ENCODE measurements around the gene HADHA. TPM values are rescaled to one million over a fixed set of nuclear protein-coding genes. Genes with fewer than 3 reads are reported as not detected.

Gene HADHA
- total and polyA plus RNA-seq, 5 experiments from 2014 or later = 98.9 to 147 (median 107) TPM

GRCh38 chr2:26177122-26177521, 67.3 kb downstream of the HADHA start:
- peaks cover 28 to 80% (median 34%) of the 10 kb centered on the region in 5 donors for H3K27me3 Mint-ChIP-seq
- peaks cover 14 to 28% (median 19%) of the 10 kb centered on the region in 4 donors for H3K4me1 Mint-ChIP-seq
- H3K36me3 Mint-ChIP-seq = peaks cover 0 to 4% (median 0%) of the 10 kb centered on the region in 3 donors
- peak overlapping the region in 1 of 10 donors; percentile 24 for H3K4me3 Mint-ChIP-seq
- H3K9me3 Mint-ChIP-seq = no peaks in the 10 kb centered on the region
- POLR2A ChIA-PET = no interaction called here
- H3K27ac Mint-ChIP-seq = no peak overlapping the region
- DNase-seq = no peak
- no peak for ATAC-seq

GRCh38 chr2:26176279-26176615, 68.2 kb downstream of the HADHA start:
- Mint-ChIP-seq H3K27me3 (peaks cover 32 to 80% (median 40%) of the 10 kb centered on the region in 5 donors), H3K9me3 (peaks cover 0 to 2% (median 0%) of the 10 kb centered on the region in 9 donors), H3K4me1 (peaks cover 17 to 37% (median 25%) of the 10 kb centered on the region in 4 donors), H3K4me3 (peak overlapping the region in 1 of 10 donors; percentile 50), H3K36me3 (peaks cover 0 to 9% (median 0%) of the 10 kb centered on the region in 3 donors), H3K27ac (no peak overlapping the region)
- ATAC-seq (no peak), DNase-seq (peak in 1 of 10 donors; percentile 10)
- POLR2A ChIA-PET = interaction anchor here (1.4 kb wide), 1 partner anchor 8 kb away, joined by 5 read pairs; no protein-coding TSS in a partner anchor

GRCh38 chr2:26175466-26176278, 68.8 kb downstream of the HADHA start:
- Mint-ChIP-seq H3K27ac (no peak overlapping the region), H3K27me3 (peaks cover 28 to 80% (median 37%) of the 10 kb centered on the region in 5 donors), H3K4me1 (peaks cover 15 to 37% (median 25%) of the 10 kb centered on the region in 4 donors), H3K36me3 (peaks cover 0 to 9% (median 0%) of the 10 kb centered on the region in 3 donors), H3K4me3 (no peak overlapping the region), H3K9me3 (peaks cover 0 to 2% (median 0%) of the 10 kb centered on the region in 9 donors)
- no peak for ATAC-seq
- POLR2A ChIA-PET = interaction anchor here (1.4 kb wide), 1 partner anchor 9 kb away, joined by 5 read pairs; no protein-coding TSS in a partner anchor
- peak in 1 of 10 donors; percentile 17 for DNase-seq

- Mint-ChIP-seq H3K36me3 (peaks cover 0 to 9% (median 0%) of the 10 kb centered on the region in 3 donors), H3K27ac (peak overlapping the region in 3 of 10 donors; percentile 44 to 63 (median 46)), H3K4me3 (peak overlapping the region in 9 of 10 donors; percentile 2 to 86 (median 78)), H3K9me3 (peaks cover 0 to 2% (median 0%) of the 10 kb centered on the region in 9 donors), H3K4me1 (peaks cover 10 to 30% (median 21%) of the 10 kb centered on the region in 4 donors), H3K27me3 (peaks cover 22 to 73% (median 32%) of the 10 kb centered on the region in 5 donors)
- POLR2A ChIA-PET = interaction anchor here (0.6 to 1.4 kb wide), 2 partner anchors 9 to 35 kb away, joined by 3 to 5 read pairs; no protein-coding TSS in a partner anchor
- no peak for ATAC-seq
- DNase-seq = no peak
These were observed 69.6 kb downstream of the HADHA start for GRCh38 chr2:26174691-26175465.

GRCh38 chr2:26173776-26174482, 70.5 kb downstream of the HADHA start:
- DNase-seq (peak in 2 of 10 donors; percentile 14 to 50), ATAC-seq (no peak)
- H3K27ac Mint-ChIP-seq = peak overlapping the region in 1 of 10 donors; percentile 63
- H3K9me3 Mint-ChIP-seq = peaks cover 0 to 2% (median 0%) of the 10 kb centered on the region in 9 donors
- H3K4me1 Mint-ChIP-seq = peaks cover 6 to 22% (median 17%) of the 10 kb centered on the region in 4 donors
- H3K4me3 Mint-ChIP-seq = peak overlapping the region; percentile 55 to 86 (median 76)
- H3K27me3 Mint-ChIP-seq = peaks cover 19 to 63% (median 31%) of the 10 kb centered on the region in 5 donors
- peaks cover 0 to 9% (median 0%) of the 10 kb centered on the region in 3 donors for H3K36me3 Mint-ChIP-seq
- POLR2A ChIA-PET = interaction anchor here (1.7 kb wide), 1 partner anchor 10 kb away, joined by 9 read pairs; no protein-coding TSS in a partner anchor

GRCh38 chr2:26172871-26173775, 71.3 kb downstream of the HADHA start, which contains the start of gene GAREM2:
GAREM2 (plus strand) TSS chr2:26173088; CDS start chr2:26173221, 133 bp downstream.
- H3K36me3 Mint-ChIP-seq = peaks cover 0 to 9% (median 0%) of the 10 kb centered on the region in 3 donors
- peak within 1 kb of the TSS in 3 of 10 donors; percentile 40 to 95 (median 89) for H3K27ac Mint-ChIP-seq
- POLR2A ChIA-PET = interaction anchor here (1.7 kb wide), 1 partner anchor 11 kb away, joined by 9 read pairs; no protein-coding TSS in a partner anchor
- H3K4me1 Mint-ChIP-seq = peaks cover 6 to 17% (median 14%) of the 10 kb centered on the region in 4 donors
- H3K27me3 Mint-ChIP-seq = peaks cover 19 to 62% (median 31%) of the 10 kb centered on the region in 5 donors
- peaks cover 0 to 2% (median 0%) of the 10 kb centered on the region in 9 donors for H3K9me3 Mint-ChIP-seq
- peak; percentile 17 to 53 for ATAC-seq
- peak within 1 kb of the TSS; percentile 74 to 93 (median 82) for H3K4me3 Mint-ChIP-seq
- DNase-seq = no peak

GRCh38 chr2:26172189-26172870, 72.1 kb downstream of the HADHA start:
- POLR2A ChIA-PET = interaction anchor here (1.7 kb wide), 1 partner anchor 12 kb away, joined by 9 read pairs; no protein-coding TSS in a partner anchor
- Mint-ChIP-seq H3K4me3 (peak overlapping the region; percentile 74 to 93 (median 82)), H3K4me1 (peaks cover 6 to 17% (median 14%) of the 10 kb centered on the region in 4 donors), H3K27ac (peak overlapping the region in 3 of 10 donors; percentile 40 to 95 (median 89)), H3K27me3 (peaks cover 19 to 61% (median 31%) of the 10 kb centered on the region in 5 donors), H3K36me3 (peaks cover 0 to 9% (median 0%) of the 10 kb centered on the region in 3 donors), H3K9me3 (peaks cover 0 to 2% (median 0%) of the 10 kb centered on the region in 9 donors)
- ATAC-seq = peak; percentile 24 to 37
- DNase-seq = no peak

- POLR2A ChIA-PET = no interaction called here
- DNase-seq = no peak
- peaks cover 15 to 46% (median 27%) of the 10 kb centered on the region in 5 donors for H3K27me3 Mint-ChIP-seq
- peak overlapping the region in 1 of 10 donors; percentile 34 for H3K27ac Mint-ChIP-seq
- H3K9me3 Mint-ChIP-seq = peaks cover 0 to 2% (median 0%) of the 10 kb centered on the region in 9 donors
- no peak for ATAC-seq
- H3K4me1 Mint-ChIP-seq = peaks cover 6 to 17% (median 14%) of the 10 kb centered on the region in 4 donors
- H3K36me3 Mint-ChIP-seq = peaks cover 0 to 9% (median 0%) of the 10 kb centered on the region in 3 donors
- H3K4me3 Mint-ChIP-seq = peak overlapping the region in 4 of 10 donors; percentile 33 to 93 (median 62)
These were observed 73.6 kb downstream of the HADHA start for GRCh38 chr2:26170795-26171194.

GRCh38 chr2:26169681-26170414, 74.6 kb downstream of the HADHA start:
- ATAC-seq = no peak
- no peak for DNase-seq
- Mint-ChIP-seq H3K27ac (no peak overlapping the region), H3K27me3 (peaks cover 15 to 36% (median 26%) of the 10 kb centered on the region in 5 donors), H3K9me3 (peaks cover 0 to 2% (median 0%) of the 10 kb centered on the region in 9 donors), H3K4me1 (peaks cover 6 to 17% (median 14%) of the 10 kb centered on the region in 4 donors), H3K4me3 (peak overlapping the region in 2 of 10 donors; percentile 8 to 54), H3K36me3 (peaks cover 0 to 9% (median 0%) of the 10 kb centered on the region in 3 donors)
- POLR2A ChIA-PET = no interaction called here

GRCh38 chr2:26169226-26169625, 75.2 kb downstream of the HADHA start:
- DNase-seq (no peak), ATAC-seq (no peak)
- Mint-ChIP-seq H3K9me3 (peaks cover 0 to 2% (median 0%) of the 10 kb centered on the region in 9 donors), H3K4me1 (peaks cover 6 to 14% (median 9%) of the 10 kb centered on the region in 4 donors), H3K4me3 (no peak overlapping the region), H3K36me3 (peaks cover 0 to 7% (median 0%) of the 10 kb centered on the region in 3 donors), H3K27ac (no peak overlapping the region), H3K27me3 (peaks cover 10 to 30% (median 19%) of the 10 kb centered on the region in 5 donors)
- POLR2A ChIA-PET = no interaction called here

All from naive thymus-derived CD8-positive, alpha-beta T cell (primary cell).